Retinal pigment epithelial cell (primary cell): ENCODE data around the gene ZBTB37.
"Not testable (repeated sequence)": the region's sequence is repeated elsewhere in the genome, so short reads cannot be mapped to it uniquely, and the experiment has no call there.

Experiments
- DNase-seq: peaks from one replicate; pipeline ENCODE4 v3.0.0-alpha.2; 2010; ENCODE audit warnings: low read depth
- H3K4me3 ChIP-seq: 2 replicates; pipeline ENCODE4 v1.5.1; 2011; ENCODE audit warnings: mild to moderate bottlenecking, low read length, control low read depth, moderate library complexity
- TF ChIP-seq, protein P1 (sequence below): conservative IDR thresholded peaks from 2 replicates; pipeline ENCODE4 v1.5.1; 2011; ENCODE audit warnings: low read depth, low read length, control low read depth, inconsistent platforms

ZBTB37 gene

DNA sequence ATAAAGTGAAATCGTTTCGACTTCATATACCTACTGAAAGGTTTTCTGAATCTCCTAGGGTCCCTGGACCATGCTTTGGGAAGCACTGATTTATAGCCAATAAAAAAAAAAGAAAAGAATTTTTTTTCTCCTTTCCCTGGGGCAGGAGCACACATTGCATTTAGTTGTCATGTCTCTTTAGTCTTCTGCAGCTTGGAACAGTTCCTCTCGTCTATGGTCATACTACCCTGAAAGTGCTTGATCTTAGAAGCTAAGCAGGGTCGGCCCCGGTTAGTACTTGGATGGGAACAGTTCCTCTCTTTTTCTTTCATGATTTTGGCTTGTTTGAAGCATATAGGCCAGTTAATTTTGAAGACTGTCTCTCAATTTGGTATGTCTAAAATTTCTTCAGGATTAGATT lies 52.7 kb downstream of the ZBTB37 start:
- TF ChIP-seq, protein P1, sequence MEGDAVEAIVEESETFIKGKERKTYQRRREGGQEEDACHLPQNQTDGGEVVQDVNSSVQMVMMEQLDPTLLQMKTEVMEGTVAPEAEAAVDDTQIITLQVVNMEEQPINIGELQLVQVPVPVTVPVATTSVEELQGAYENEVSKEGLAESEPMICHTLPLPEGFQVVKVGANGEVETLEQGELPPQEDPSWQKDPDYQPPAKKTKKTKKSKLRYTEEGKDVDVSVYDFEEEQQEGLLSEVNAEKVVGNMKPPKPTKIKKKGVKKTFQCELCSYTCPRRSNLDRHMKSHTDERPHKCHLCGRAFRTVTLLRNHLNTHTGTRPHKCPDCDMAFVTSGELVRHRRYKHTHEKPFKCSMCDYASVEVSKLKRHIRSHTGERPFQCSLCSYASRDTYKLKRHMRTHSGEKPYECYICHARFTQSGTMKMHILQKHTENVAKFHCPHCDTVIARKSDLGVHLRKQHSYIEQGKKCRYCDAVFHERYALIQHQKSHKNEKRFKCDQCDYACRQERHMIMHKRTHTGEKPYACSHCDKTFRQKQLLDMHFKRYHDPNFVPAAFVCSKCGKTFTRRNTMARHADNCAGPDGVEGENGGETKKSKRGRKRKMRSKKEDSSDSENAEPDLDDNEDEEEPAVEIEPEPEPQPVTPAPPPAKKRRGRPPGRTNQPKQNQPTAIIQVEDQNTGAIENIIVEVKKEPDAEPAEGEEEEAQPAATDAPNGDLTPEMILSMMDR = no peak
- no peak overlapping the region for H3K4me3 ChIP-seq
- DNase-seq = no peak

GRCh38 chr1:173925306-173926242 lies 57.4 kb downstream of the ZBTB37 start:
- TF ChIP-seq, protein P1 = no peak
- H3K4me3 ChIP-seq = no peak overlapping the region
- no peak for DNase-seq

DNA sequence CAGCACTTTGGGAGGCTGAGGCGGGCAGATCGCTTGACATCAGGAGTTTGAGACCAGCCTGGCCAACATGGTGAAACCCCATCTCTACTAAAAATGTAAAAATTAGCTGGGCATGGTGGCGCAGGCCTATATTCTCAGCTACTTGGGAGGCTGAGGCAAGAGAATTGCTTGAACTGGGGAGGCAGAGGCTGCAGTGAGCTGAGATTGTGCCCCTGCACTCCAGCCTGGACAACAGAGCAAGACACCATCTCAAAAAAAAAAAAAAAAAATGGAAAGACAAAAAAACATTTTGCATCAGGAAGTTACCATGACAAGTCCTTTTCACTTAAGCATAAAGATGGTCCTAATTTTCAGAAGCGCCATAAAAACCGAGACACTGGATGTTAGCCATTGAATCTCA lies 62.4 kb downstream of the ZBTB37 start:
- not testable (repeated sequence) for DNase-seq, H3K4me3 ChIP-seq

- DNase-seq = no peak
- TF ChIP-seq, protein P1 = no peak
- no peak overlapping the region for H3K4me3 ChIP-seq
Observed at GRCh38 chr1:173934440-173934839, 66.3 kb downstream of the ZBTB37 start.

DNA sequence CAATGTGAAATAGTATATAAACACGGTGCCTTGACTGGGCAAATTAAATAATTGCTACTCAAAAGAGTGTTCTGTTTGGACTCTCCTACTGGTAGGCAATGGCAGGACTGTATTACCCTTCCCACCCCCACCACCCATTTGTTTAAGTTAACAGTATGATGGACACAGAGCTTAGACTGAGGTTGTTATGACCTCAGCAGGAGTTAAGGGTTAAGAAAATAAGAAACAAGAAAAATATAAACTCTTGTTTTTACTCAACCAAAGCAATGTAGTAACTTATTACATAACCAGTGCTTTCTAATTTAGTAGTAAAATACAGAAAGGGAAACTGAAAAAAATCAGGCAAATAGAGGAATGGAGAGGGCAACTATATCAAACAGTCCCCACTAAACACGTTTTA lies 68.9 kb downstream of the ZBTB37 start:
- no peak overlapping the region for H3K4me3 ChIP-seq
- no peak for DNase-seq
- TF ChIP-seq, protein P1 = no peak

GRCh38 chr1:173946380-173946921 lies 78.3 kb downstream of the ZBTB37 start:
- TF ChIP-seq, protein P1 = no peak
- no peak for DNase-seq

GRCh38 chr1:173948594-173948993 lies 80.4 kb downstream of the ZBTB37 start:
- DNase-seq = no peak
- no peak overlapping the region for H3K4me3 ChIP-seq
- TF ChIP-seq, protein P1 = no peak

More at GRCh38 chr1:173946380-173946921, 78.3 kb downstream of the ZBTB37 start:
- H3K4me3 ChIP-seq = no peak overlapping the region
